HepG2 (cell line): Measurements from ENCODE around the gene ANKZF1. TPM values are rescaled to one million over a fixed set of nuclear protein-coding genes. Genes with fewer than 3 reads are reported as not detected.

ENCODE experiments used
- HNRNPH1 ChIP-seq: fragments of 200-400 bp; formaldehyde crosslinking; optimal IDR thresholded peaks from 2 replicates; pipeline ENCODE3; 2017; ENCODE audit warnings: mild to moderate bottlenecking, low read depth, low read length
- ZNF253 ChIP-seq: sonication (generic); formaldehyde crosslinking; IDR thresholded peaks from 2 replicates; pipeline ENCODE4 v1.8.0; 2022; ENCODE audit warnings: mild to moderate bottlenecking, missing genetic modification reagents, borderline replicate concordance
- ZNF710 ChIP-seq: sonication (generic); formaldehyde crosslinking; IDR thresholded peaks from 2 replicates; pipeline ENCODE4 v1.5.0; 2020; ENCODE audit warnings: mild to moderate bottlenecking, missing genetic modification reagents, borderline replicate concordance
- ZZZ3 ChIP-seq: sonication (generic); formaldehyde crosslinking; IDR thresholded peaks from 2 replicates; pipeline ENCODE4 v1.4.0; 2020; ENCODE audit warnings: missing genetic modification reagents, mild to moderate bottlenecking, borderline replicate concordance
- polyA plus RNA-seq, 8 experiments: library from polyadenylated mRNA; depleted of rRNA in 3 of 8; stranded (reverse) in 7 of 8; unstranded in 1 of 8; fragments of >200 nt; fragmentation: Illumina TruSeq in 4 of 8; extraction: Trizol in 4 of 8; gene quantifications; 2 replicates each; pipeline versions ENCODE4 v1.2.1 to v1.2.3, GENCODE V29; 2011 to 2016; ENCODE audit warnings: low read depth in 4 of 8, missing spikeins in 1 of 8, mixed read lengths in 1 of 8; ENCODE audit not compliant: insufficient read depth in 1 of 8
- total RNA-seq, 5 experiments: library from RNA; depleted of rRNA; stranded (reverse); fragments of >200 nt; fragmentation: Illumina TruSeq; extraction: Trizol; gene quantifications; 2 replicates each; pipeline ENCODE4 v1.2.3, GENCODE V29; 2016; ENCODE audit warnings: low read depth in 1 of 5
- TF ChIP-seq, protein P1 (sequence below): sonication (generic); formaldehyde crosslinking; IDR thresholded peaks from 2 replicates; pipeline ENCODE4 v1.9.0; 2021; ENCODE audit warnings: mild to moderate bottlenecking, missing genetic modification reagents

The ANKZF1 gene
- total and polyA plus RNA-seq, 2 of the 13 experiments (the other 11 are each of a cell fraction or from before 2014, with no cell fraction given): 25.3 to 128 TPM

DNA sequence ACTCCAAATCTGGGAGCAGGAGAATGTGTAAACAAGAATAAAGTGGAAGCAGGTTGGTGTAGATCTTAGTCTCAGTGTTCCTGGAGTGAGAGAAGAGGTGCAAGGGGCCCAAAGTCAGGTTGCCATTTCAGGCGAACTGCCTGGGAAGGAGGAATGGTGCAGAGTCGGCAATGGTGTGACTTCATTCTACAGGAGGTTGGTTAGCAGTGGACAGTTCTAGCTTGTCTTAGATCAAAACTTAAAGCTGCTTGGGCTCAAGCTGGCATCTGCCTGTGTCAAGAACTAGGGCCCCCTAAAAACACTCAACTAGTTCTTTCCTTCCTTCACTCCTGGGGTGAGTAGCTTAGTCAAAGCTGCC is 19.2 kb downstream of the ANKZF1 start (continued):
- TF ChIP-seq, protein P1, sequence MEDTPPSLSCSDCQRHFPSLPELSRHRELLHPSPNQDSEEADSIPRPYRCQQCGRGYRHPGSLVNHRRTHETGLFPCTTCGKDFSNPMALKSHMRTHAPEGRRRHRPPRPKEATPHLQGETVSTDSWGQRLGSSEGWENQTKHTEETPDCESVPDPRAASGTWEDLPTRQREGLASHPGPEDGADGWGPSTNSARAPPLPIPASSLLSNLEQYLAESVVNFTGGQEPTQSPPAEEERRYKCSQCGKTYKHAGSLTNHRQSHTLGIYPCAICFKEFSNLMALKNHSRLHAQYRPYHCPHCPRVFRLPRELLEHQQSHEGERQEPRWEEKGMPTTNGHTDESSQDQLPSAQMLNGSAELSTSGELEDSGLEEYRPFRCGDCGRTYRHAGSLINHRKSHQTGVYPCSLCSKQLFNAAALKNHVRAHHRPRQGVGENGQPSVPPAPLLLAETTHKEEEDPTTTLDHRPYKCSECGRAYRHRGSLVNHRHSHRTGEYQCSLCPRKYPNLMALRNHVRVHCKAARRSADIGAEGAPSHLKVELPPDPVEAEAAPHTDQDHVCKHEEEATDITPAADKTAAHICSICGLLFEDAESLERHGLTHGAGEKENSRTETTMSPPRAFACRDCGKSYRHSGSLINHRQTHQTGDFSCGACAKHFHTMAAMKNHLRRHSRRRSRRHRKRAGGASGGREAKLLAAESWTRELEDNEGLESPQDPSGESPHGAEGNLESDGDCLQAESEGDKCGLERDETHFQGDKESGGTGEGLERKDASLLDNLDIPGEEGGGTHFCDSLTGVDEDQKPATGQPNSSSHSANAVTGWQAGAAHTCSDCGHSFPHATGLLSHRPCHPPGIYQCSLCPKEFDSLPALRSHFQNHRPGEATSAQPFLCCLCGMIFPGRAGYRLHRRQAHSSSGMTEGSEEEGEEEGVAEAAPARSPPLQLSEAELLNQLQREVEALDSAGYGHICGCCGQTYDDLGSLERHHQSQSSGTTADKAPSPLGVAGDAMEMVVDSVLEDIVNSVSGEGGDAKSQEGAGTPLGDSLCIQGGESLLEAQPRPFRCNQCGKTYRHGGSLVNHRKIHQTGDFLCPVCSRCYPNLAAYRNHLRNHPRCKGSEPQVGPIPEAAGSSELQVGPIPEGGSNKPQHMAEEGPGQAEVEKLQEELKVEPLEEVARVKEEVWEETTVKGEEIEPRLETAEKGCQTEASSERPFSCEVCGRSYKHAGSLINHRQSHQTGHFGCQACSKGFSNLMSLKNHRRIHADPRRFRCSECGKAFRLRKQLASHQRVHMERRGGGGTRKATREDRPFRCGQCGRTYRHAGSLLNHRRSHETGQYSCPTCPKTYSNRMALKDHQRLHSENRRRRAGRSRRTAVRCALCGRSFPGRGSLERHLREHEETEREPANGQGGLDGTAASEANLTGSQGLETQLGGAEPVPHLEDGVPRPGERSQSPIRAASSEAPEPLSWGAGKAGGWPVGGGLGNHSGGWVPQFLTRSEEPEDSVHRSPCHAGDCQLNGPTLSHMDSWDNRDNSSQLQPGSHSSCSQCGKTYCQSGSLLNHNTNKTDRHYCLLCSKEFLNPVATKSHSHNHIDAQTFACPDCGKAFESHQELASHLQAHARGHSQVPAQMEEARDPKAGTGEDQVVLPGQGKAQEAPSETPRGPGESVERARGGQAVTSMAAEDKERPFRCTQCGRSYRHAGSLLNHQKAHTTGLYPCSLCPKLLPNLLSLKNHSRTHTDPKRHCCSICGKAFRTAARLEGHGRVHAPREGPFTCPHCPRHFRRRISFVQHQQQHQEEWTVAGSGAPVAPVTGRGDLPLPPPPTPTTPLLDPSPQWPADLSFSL (CRISPR knock-in tag): no peak
- TF ChIP-seq ZZZ3 (CRISPR knock-in tag): no peak
- TF ChIP-seq HNRNPH1: no peak
- 0 out of 2 replicates have a peak, but pooled peaks have one; percentile 3 for TF ChIP-seq ZNF253 (CRISPR knock-in tag)
- no peak for TF ChIP-seq ZNF710 (CRISPR knock-in tag)
